Daoy (cell line): ENCODE results near the gene MACC1. TPM values are rescaled to one million over a fixed set of nuclear protein-coding genes. Genes with fewer than 3 reads are reported as not detected.

Experiments used
- DNase-seq: peaks from one replicate; pipeline ENCODE4 v3.0.0-alpha.2; 2015; ENCODE audit warnings: low read depth
- total RNA-seq: library from RNA; depleted of rRNA; stranded (reverse); fragments of >200 nt; shearing (Covaris generic); gene quantifications from 2 replicates; pipeline ENCODE4 v1.2.3, GENCODE V29; 2014

Gene MACC1
- total RNA-seq, 1 experiment from 2014 or later, result 29.6 TPM

- peak; percentile 89 for DNase-seq
Observed at GRCh38 chr7:20229646-20230500, 12.7 kb upstream of the MACC1 start.

GRCh38 chr7:20229081-20229480 lies 11.9 kb upstream of the MACC1 start:
- no peak for DNase-seq

- no peak for DNase-seq
Observed at GRCh38 chr7:20228654-20229053, 11.5 kb upstream of the MACC1 start.

GRCh38 chr7:20227291-20227795 lies 10.2 kb upstream of the MACC1 start:
- no peak for DNase-seq

GRCh38 chr7:20226860-20227259 lies 9.7 kb upstream of the MACC1 start:
- DNase-seq, result no peak

- DNase-seq, result no peak
Observed at GRCh38 chr7:20225384-20225783, 8.2 kb upstream of the MACC1 start.

- DNase-seq, result no peak
Observed at GRCh38 chr7:20224025-20224424, 6.8 kb upstream of the MACC1 start.

- DNase-seq, result peak; percentile 68
Observed at GRCh38 chr7:20223356-20223755, 6.2 kb upstream of the MACC1 start.

GRCh38 chr7:20222219-20222828 lies 5.1 kb upstream of the MACC1 start:
- DNase-seq, result no peak

GRCh38 chr7:20220921-20221547 lies 3.9 kb upstream of the MACC1 start:
- DNase-seq, result peak; percentile 95

- DNase-seq, result no peak
Observed at GRCh38 chr7:20220293-20220761, 3.1 kb upstream of the MACC1 start.

GRCh38 chr7:20219446-20220292 lies 2.5 kb upstream of the MACC1 start:
- DNase-seq, result peak; percentile 100

GRCh38 chr7:20219062-20219445 lies 1.9 kb upstream of the MACC1 start:
- DNase-seq, result no peak

GRCh38 chr7:20218279-20218678 lies 1.1 kb upstream of the MACC1 start:
- DNase-seq, result peak; percentile 66

GRCh38 chr7:20216406-20217036 lies 663 bp downstream of the MACC1 start:
- DNase-seq, result no peak

GRCh38 chr7:20214921-20215669 lies 2.1 kb downstream of the MACC1 start:
- DNase-seq, result peak; percentile 68

- DNase-seq, result no peak
Observed at GRCh38 chr7:20214132-20214531, 3.1 kb downstream of the MACC1 start.

- DNase-seq, result no peak
Observed at GRCh38 chr7:20213378-20213777, 3.8 kb downstream of the MACC1 start.

GRCh38 chr7:20211376-20211775 lies 5.8 kb downstream of the MACC1 start:
- DNase-seq, result no peak

GRCh38 chr7:20208651-20209307 lies 8.4 kb downstream of the MACC1 start:
- no peak for DNase-seq
